ENCODE measurements around the gene SCLY.
"Not testable (repeated sequence)": the region's sequence is repeated elsewhere in the genome, so short reads cannot be mapped to it uniquely, and the experiment has no call there.

The SCLY gene

DNA sequence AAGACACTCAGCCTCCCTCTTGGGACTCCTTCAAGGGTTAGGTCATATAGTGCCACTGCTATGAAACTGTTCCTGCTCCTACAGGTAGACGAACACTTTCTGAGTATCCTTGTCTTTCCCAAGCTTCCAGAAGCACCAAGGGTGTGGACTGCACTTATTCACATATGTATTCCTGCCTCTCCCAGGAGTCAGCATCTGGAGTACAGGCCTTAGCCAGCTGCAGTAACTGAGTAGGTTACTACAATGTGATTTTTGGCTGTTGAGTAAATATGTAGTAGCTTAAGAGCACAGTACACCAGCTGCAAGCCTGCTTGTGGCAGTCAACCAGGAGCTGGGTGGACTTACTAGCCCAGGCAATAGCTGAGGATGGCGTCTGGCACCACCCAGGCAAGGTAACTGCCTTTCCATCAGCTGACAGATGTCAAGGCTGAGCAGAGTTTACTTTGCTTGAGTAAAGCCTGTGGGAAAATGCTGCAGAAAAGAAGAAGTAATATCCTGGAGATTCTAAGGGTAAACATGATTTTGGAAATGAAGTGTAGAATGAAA, 14.0 kb upstream of the SCLY start:
- TF ChIP-seq, protein P1, sequence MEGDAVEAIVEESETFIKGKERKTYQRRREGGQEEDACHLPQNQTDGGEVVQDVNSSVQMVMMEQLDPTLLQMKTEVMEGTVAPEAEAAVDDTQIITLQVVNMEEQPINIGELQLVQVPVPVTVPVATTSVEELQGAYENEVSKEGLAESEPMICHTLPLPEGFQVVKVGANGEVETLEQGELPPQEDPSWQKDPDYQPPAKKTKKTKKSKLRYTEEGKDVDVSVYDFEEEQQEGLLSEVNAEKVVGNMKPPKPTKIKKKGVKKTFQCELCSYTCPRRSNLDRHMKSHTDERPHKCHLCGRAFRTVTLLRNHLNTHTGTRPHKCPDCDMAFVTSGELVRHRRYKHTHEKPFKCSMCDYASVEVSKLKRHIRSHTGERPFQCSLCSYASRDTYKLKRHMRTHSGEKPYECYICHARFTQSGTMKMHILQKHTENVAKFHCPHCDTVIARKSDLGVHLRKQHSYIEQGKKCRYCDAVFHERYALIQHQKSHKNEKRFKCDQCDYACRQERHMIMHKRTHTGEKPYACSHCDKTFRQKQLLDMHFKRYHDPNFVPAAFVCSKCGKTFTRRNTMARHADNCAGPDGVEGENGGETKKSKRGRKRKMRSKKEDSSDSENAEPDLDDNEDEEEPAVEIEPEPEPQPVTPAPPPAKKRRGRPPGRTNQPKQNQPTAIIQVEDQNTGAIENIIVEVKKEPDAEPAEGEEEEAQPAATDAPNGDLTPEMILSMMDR (IDR thresholded peaks at IDR 0.05; ENCODE audit: low read depth, low read length), result no peak
- H3K4me3 ChIP-seq (replicated peaks in 1 of 2; ENCODE audit: low read depth in 2 of 2, low read length in 2 of 2), result no peak overlapping the region
- no peak for DNase-seq (ENCODE audit: low read depth in 2 of 2)

DNA sequence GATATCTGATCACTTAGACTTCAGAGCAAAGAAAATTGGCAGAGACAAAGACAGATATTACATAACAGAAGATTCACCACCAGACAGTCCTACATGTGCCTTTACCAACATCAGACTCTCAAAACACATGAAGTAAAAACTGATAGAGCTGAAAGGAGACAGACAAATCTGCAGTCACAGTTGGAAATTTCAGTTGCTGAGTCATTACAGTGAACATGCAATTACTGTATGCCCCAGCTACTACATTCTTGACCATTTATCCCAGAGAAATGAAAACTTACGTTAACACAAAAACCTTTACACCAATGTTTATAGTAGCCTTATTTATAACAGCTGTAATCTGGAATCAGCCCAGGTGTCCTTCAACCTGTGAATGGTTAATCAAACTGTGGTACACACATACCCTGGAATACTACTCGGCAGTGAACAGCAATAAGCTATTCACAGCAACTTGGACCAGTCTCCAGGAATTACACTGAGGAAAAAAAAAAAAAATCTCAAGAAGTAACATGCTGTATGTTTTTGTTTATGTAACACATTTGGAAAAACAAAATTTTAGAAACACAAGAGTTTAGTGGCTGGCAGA, 7.5 kb upstream of the SCLY start:
- peak in 1 of 2 donors; percentile 21 for DNase-seq (ENCODE audit: low read depth in 2 of 2)
- TF ChIP-seq, protein P1 (IDR thresholded peaks at IDR 0.05; ENCODE audit: low read depth, low read length), result no peak
- no peak overlapping the region for H3K4me3 ChIP-seq (replicated peaks in 1 of 2; ENCODE audit: low read depth in 2 of 2, low read length in 2 of 2)

DNA sequence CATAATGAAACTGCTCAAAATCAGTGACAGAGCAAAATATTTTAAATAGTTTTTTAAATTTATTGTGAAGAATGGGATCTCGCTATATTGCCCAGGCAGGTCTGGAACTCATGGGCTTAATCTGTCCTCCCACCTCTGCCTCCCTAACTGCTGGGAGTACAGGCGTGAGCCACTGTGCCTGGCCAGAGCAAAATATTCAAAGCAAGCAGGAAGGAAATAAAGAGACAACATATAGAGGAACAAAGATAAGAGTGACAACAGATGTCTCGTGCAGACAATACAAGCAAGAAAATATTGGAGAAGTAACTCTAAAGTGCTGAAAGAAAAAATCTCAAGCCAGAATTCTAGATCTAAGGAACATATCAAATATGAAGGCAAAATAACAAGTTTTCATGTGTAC, 5.0 kb upstream of the SCLY start:
- TF ChIP-seq, protein P1 (IDR thresholded peaks at IDR 0.05; ENCODE audit: low read depth, low read length), result no peak
- DNase-seq (ENCODE audit: low read depth in 2 of 2), result no peak
- no peak overlapping the region for H3K4me3 ChIP-seq (replicated peaks in 1 of 2; ENCODE audit: low read depth in 2 of 2, low read length in 2 of 2)

DNA sequence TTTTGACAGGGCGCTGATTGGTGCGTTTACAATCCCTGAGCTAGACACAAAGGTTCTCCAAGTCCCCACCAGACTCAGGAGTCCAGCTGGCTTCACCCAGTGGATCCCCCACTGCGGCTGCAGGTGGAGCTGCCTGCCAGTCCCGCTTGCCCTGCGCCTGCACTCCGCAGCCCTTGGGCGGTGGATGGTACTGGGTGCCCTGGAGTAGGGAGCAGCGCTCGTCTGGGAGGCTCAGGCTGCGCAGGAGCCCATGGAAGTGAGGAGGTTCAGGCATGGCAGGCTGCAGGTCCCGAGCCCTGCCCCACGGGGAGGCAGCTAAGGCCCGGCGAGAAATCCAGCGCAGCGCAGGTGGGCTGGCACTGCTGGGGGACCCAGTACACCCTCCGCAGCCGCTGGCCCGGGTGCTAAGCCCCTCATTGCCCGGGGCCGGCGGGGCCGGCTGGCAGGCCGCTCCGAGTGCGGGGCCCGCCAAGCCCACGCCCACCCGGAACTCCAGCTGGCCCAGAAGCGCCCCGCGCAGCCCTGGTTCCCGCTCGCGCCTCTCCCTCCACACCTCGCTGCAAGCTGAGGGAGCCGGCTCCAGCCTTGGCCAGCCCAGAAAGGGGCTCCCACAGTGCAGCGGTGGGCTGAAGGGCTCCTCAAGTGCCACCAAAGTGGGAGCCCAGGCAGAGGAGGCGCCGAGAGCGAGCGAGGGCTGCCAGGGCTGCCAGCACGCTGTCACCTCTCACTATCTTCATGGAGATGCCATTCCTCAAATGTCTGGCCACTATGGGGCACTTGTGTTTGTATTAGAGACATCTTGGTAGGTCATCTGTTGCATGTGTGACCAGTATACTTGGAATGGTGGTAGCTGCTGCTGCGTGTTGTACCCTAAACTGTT, 2.9 kb upstream of the SCLY start:
- DNase-seq (ENCODE audit: low read depth in 2 of 2); H3K4me3 ChIP-seq (replicated peaks in 1 of 2; ENCODE audit: low read depth in 2 of 2, low read length in 2 of 2): not testable (repeated sequence)

DNA sequence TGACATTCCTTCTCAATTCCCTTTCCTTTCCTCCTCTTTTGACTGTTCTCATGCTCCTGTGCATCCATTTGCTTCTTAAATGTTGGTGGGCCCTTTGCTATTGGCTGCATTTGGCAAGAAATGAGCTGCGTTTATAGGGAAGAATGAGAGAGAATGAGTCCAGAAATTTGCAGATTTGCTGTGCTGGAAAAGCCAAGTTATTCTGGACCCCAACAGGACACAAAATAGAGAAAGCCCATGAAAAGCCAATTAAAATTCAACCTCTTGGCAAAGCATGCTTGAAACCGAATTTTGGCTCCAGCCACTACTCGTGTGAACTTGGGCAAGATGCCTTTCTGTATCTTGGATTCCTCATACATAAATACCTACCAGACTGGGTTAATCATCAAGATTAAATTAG, 1.3 kb upstream of the SCLY start:
- H3K4me3 ChIP-seq (replicated peaks in 1 of 2; ENCODE audit: low read depth in 2 of 2, low read length in 2 of 2), result no peak overlapping the region
- TF ChIP-seq, protein P1 (IDR thresholded peaks at IDR 0.05; ENCODE audit: low read depth, low read length), result no peak
- no peak for DNase-seq (ENCODE audit: low read depth in 2 of 2)

DNA sequence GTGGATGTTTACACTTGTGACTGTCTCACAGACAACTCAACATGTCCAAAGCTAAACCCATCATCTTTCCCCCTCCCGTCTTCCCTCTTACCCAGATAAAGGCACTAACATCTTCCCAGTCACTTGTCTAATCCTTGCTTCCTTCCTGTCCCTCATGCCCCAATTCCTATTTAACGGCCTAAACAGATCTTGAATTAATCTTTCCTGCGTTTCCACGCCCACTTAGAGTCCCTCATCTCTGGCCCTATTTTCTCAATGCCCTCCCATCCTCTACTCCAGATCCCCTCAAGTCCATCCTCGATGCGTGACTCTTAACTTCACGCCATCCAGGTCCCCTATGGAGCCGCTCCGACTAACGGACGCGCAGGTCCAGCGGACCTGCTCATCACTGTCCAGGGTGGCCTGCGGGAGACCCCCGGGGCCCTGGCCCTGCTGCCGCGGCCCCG, 682 bp upstream of the SCLY start:
- peak overlapping the region; percentile 71 to 78 for H3K4me3 ChIP-seq (replicated peaks in 1 of 2; ENCODE audit: low read depth in 2 of 2, low read length in 2 of 2)
- peak in 1 of 2 donors; percentile 21 for DNase-seq (ENCODE audit: low read depth in 2 of 2)
- TF ChIP-seq, protein P1 (IDR thresholded peaks at IDR 0.05; ENCODE audit: low read depth, low read length), result no peak
